GM18951 (cell line): ENCODE measurements around the gene OR10A5.
"Not testable (repeated sequence)": the region's sequence is repeated elsewhere in the genome, so short reads cannot be mapped to it uniquely, and the experiment has no call there.

ENCODE experiments used
- POLR2A ChIP-seq: IDR thresholded peaks from 4 replicates; pipeline ENCODE4 v1.6.1; 2011; ENCODE audit warnings: mild to moderate bottlenecking; ENCODE audit not compliant: insufficient read length, insufficient read depth; ENCODE audit errors: extremely low read depth
- in situ Hi-C: fragments of 300-500 bp; cut with MboI; formaldehyde crosslinking; loops from one replicate; pipeline ENCODE4 v1.12.0; 2022; ENCODE audit warnings: low sequenced_read_pairs, mixed read lengths, inconsistent platforms; ENCODE audit not compliant: unreplicated experiment

Gene OR10A5, protein sequence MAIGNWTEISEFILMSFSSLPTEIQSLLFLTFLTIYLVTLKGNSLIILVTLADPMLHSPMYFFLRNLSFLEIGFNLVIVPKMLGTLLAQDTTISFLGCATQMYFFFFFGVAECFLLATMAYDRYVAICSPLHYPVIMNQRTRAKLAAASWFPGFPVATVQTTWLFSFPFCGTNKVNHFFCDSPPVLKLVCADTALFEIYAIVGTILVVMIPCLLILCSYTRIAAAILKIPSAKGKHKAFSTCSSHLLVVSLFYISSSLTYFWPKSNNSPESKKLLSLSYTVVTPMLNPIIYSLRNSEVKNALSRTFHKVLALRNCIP

DNA sequence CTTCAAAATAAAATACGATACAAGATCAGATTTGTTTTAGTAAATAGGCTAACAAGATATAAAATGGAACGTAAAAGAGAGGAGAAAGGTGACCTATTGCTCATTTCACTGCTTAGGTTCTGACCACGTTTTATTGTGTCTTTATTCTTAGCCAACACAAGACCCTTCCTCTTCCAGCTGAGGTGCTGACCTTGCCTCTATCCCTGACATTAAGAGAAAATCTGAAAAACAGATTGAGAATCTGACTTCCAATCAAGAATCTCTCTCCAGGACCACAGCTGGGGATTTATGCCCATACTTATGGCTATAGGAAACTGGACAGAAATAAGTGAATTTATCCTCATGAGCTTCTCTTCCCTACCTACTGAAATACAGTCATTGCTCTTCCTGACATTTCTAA lies at the start of gene OR10A5:
TSS of gene OR10A5 (plus strand) at position 301 of the 400 bp plus-strand sequence. CDS start at position 301, 0 bp downstream.
- in situ Hi-C loops = no loop called here
- TF ChIP-seq POLR2A = no peak

- no peak for TF ChIP-seq POLR2A
- in situ Hi-C loops = no loop called here
Measured at GRCh38 chr11:6799402-6799801, 46.1 kb upstream of the OR10A5 start, which contains the start of gene OR6A2. Gene OR6A2, minus strand, starts transcription at chr11:6799689. Its CDS starts 3,981 bp downstream, at chr11:6795708.

- in situ Hi-C loops = not testable (repeated sequence)
Measured at GRCh38 chr11:6801075-6801474, 44.4 kb upstream of the OR10A5 start.

DNA sequence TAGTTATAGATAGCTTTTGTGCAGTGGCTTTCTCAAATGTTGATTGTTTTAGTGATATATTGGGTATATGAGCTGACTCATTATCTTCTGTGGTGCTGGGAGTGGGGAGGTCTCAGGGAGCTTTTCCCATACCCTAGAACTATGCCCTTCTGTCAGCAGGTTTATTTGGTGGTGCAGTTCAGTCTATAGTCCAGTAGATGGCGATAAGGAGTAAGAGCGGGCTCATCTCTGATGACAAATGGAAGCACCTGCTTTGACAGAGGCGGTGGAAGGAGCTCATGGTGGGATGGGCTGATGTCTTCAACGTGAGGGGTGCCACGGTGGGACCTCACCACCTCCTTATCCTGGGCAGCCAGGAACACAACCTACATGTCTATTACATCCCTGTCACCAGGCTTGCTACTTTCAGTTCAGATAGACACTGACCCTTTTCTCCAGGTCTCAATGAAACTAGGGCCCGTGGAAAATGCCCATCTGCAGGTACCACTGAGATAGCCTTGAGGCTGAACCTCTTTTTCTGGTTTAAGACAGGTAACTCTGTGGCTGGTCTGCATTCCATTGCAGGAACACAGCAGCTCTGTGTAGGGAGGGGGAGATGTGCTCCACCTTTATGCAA lies 33.0 kb upstream of the OR10A5 start:
- in situ Hi-C loops = no loop called here
- TF ChIP-seq POLR2A = no peak

GRCh38 chr11:6813656-6814055 lies 31.8 kb upstream of the OR10A5 start:
- no peak for TF ChIP-seq POLR2A
- in situ Hi-C loops = no loop called here

- TF ChIP-seq POLR2A = no peak
- in situ Hi-C loops = no loop called here
Measured at GRCh38 chr11:6817694-6818093, 27.8 kb upstream of the OR10A5 start.

GRCh38 chr11:6818967-6819366 lies 26.5 kb upstream of the OR10A5 start:
- no peak for TF ChIP-seq POLR2A
- in situ Hi-C loops = no loop called here

DNA sequence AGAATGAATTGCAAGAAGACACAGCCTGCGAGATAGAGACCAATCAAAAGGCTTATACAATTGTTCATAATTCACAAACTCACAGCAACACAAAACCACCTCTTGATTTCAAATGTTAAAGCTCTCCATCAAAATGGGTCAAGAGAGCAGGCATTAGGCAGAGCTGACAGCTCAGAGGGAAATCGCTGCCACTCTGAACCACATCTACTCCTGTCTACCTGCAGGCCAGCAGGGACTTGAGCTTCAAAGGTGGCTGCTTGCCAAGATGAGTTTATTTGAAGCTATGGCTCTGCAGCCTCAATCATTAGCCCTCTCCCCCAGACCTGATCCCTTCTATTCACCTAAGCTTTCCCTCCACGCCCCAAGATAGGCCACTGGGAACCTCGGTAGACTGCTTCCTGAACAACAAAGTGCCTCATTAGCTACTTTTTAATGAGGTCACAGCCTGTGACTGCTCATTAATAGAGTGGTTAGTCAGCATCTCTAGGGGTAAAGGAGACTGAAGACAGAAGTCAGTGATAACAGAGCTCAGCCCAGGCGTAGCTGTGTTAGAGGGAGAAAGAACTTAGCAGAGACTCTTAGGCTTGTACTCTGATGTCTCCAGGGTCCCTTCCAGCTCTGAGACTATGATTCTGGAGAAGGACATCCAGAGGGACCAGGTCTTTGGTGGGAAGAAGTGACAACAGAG lies 21.2 kb upstream of the OR10A5 start:
- no peak for TF ChIP-seq POLR2A
- in situ Hi-C loops = no loop called here

DNA sequence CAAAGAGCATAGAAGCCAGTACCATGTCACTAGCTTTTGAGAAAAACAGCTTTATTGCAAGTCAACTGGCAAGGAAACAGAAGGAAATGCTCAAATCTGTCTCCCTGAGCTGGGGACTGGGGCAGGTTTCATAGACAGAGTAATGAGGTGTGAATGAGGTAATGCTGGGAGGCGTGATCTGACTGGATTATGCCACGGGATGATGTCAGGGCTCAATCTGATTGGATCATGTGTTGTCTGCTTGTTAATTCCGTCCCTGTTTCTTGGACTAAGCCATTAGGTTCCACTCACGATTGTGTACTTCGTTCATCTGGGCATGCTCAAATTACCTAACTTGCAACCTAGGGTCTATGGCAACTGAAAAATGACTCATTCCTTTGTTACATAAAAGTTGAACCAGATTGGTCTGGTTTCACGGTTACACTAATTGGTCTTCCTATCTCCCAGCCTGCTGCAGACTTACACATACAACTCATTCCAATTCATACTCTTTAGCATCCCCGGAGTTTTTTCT lies 20.2 kb upstream of the OR10A5 start:
- in situ Hi-C loops = no loop called here
- no peak for TF ChIP-seq POLR2A

GRCh38 chr11:6828103-6828502 lies 17.4 kb upstream of the OR10A5 start:
- no peak for TF ChIP-seq POLR2A
- in situ Hi-C loops = no loop called here

DNA sequence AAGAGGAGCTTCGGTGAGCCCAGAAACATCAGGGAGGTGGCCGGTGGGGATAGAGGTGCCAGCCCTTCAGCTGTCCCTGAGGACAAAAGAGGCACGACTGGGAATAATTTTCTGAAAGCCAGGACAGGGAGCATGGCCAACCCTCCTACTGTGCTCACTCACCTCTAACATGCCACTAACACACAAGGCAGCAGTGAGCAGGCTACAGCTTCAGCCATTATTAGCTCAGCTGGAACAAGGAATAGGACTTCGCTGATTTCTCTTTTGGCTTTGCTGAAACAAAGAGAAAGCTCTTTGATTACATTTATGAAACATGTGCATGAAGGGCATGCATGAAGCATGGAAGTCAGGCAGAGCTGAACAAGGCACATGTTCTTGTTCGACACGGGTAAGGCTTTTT lies 12.1 kb upstream of the OR10A5 start:
- no peak for TF ChIP-seq POLR2A
- in situ Hi-C loops = no loop called here

- TF ChIP-seq POLR2A = no peak
- in situ Hi-C loops = no loop called here
Measured at GRCh38 chr11:6834021-6834420, 11.5 kb upstream of the OR10A5 start.

GRCh38 chr11:6841694-6842093 lies 3.8 kb upstream of the OR10A5 start:
- in situ Hi-C loops = no loop called here
- no peak for TF ChIP-seq POLR2A
